GM23338 (cell line): ENCODE results near the gene SYNE3. TPM values are rescaled to one million over a fixed set of nuclear protein-coding genes. Genes with fewer than 3 reads are reported as not detected.

Experiments
- ATAC-seq: fragments of 200-7000 bp; cut with Tn5 transposase; 3 replicates; pipeline ENCODE4 v1.9.1; 2020
- DNase-seq: peaks from one replicate; pipeline ENCODE4 v3.0.0-alpha.2; 2015; ENCODE audit warnings: low spot score
- H2AFZ ChIP-seq: fragments of 200-600 bp; sonication (generic); 2 replicates; pipeline ENCODE4 v1.8.0; 2016; ENCODE audit warnings: antibody characterized with exemption, mild to moderate bottlenecking, moderate library complexity
- H3F3A ChIP-seq: fragments of 200-600 bp; sonication (generic); replicated peaks from 2 replicates; pipeline ENCODE4 v1.8.0; 2017; ENCODE audit warnings: antibody characterized with exemption, mixed run types, low read depth
- H3K27ac ChIP-seq: fragments of 200-600 bp; sonication (generic); 2 replicates; pipeline ENCODE4 v1.6.1; 2016; ENCODE audit warnings: low read depth
- H3K27me3 ChIP-seq: fragments of 200-600 bp; sonication (generic); 2 replicates; pipeline ENCODE4 v1.8.0; 2016; ENCODE audit warnings: mild to moderate bottlenecking, mixed run types, moderate library complexity; ENCODE audit not compliant: insufficient read depth
- H3K36me3 ChIP-seq: fragments of 200-600 bp; sonication (generic); 2 replicates; pipeline ENCODE4 v1.8.0; 2016; ENCODE audit warnings: mild to moderate bottlenecking; ENCODE audit not compliant: insufficient read depth
- H3K4me1 ChIP-seq: fragments of 200-600 bp; sonication (generic); 2 replicates; pipeline ENCODE4 v1.8.0; 2016; ENCODE audit warnings: mild to moderate bottlenecking, moderate library complexity; ENCODE audit not compliant: insufficient read depth
- H3K4me2 ChIP-seq: fragments of 200-600 bp; sonication (generic); 2 replicates; pipeline ENCODE4 v1.7.1; 2017; ENCODE audit warnings: mixed run types
- H3K4me3 ChIP-seq: fragments of 200-600 bp; sonication (generic); 2 replicates; pipeline ENCODE4 v1.6.1; 2016; ENCODE audit warnings: mixed run types
- H3K79me2 ChIP-seq: fragments of 200-600 bp; sonication (generic); replicated peaks from 2 replicates; pipeline ENCODE4 v1.8.0; 2017; ENCODE audit warnings: mild to moderate bottlenecking; ENCODE audit not compliant: insufficient read depth
- H3K9me2 ChIP-seq: fragments of 200-600 bp; sonication (generic); 2 replicates; pipeline ENCODE4 v1.8.0; 2017; ENCODE audit not compliant: insufficient read depth
- H4K20me1 ChIP-seq: fragments of 200-600 bp; sonication (generic); replicated peaks from 2 replicates; pipeline ENCODE4 v1.8.0; 2017; ENCODE audit warnings: mild to moderate bottlenecking; ENCODE audit not compliant: insufficient read depth
- H3K27ac Mint-ChIP-seq: 2 replicates; pipeline ENCODE4 v1.8.0; 2020; ENCODE audit warnings: inconsistent platforms, mild to moderate bottlenecking, moderate library complexity, mixed read lengths
- H3K27me3 Mint-ChIP-seq: 3 replicates; pipeline ENCODE4 v1.8.0; 2022; ENCODE audit warnings: low read depth, mild to moderate bottlenecking, moderate library complexity, mixed read lengths, inconsistent platforms; ENCODE audit not compliant: insufficient read depth, poor library complexity
- H3K36me3 Mint-ChIP-seq: 3 replicates; pipeline ENCODE4 v1.8.0; 2021; ENCODE audit warnings: low read depth, mild to moderate bottlenecking, inconsistent platforms, moderate library complexity, mixed read lengths
- H3K4me1 Mint-ChIP-seq: 3 replicates; pipeline ENCODE4 v1.8.0; 2020; ENCODE audit warnings: mild to moderate bottlenecking, inconsistent platforms, mixed read lengths
- H3K4me3 Mint-ChIP-seq: 3 replicates; pipeline ENCODE4 v1.8.0; 2021; ENCODE audit warnings: moderate library complexity, mild to moderate bottlenecking, inconsistent platforms, mixed read lengths
- H3K9me3 Mint-ChIP-seq: 3 replicates; pipeline ENCODE4 v1.8.0; 2020; ENCODE audit warnings: moderate library complexity, mild to moderate bottlenecking, inconsistent platforms, mixed read lengths
- CREB1 ChIP-seq: fragments of 250-450 bp; sonication (Bioruptor Pico); IDR thresholded peaks from 2 replicates; pipeline ENCODE4 v1.5.0; 2020; ENCODE audit warnings: low read depth, mild to moderate bottlenecking, moderate library complexity
- EZH2 ChIP-seq: fragments of 200-600 bp; sonication (generic); IDR thresholded peaks from one replicate; pipeline ENCODE4 v1.8.0; 2017; ENCODE audit warnings: antibody characterized with exemption, mild to moderate bottlenecking, low read depth; ENCODE audit not compliant: unreplicated experiment
- NANOG ChIP-seq: IDR thresholded peaks from 2 replicates; pipeline ENCODE4 v1.6.1; 2016; ENCODE audit warnings: antibody characterized with exemption, borderline replicate concordance
- ZNF114 ChIP-seq: fragments of 250-450 bp; sonication (Bioruptor Pico); IDR thresholded peaks from 2 replicates; pipeline ENCODE4 v1.5.0; 2020; ENCODE audit warnings: mild to moderate bottlenecking, moderate library complexity
- ZNF331 ChIP-seq: fragments of 250-450 bp; sonication (Bioruptor Pico); IDR thresholded peaks from 2 replicates; pipeline ENCODE4 v1.5.0; 2020; ENCODE audit warnings: low read depth, mild to moderate bottlenecking, moderate library complexity
- polyA plus RNA-seq: library from polyadenylated mRNA; unstranded; fragments of >200 nt; fragmentation: Nextera tagmentation; extraction: Ambion mirVana; gene quantifications from 2 replicates; pipeline ENCODE4 v1.2.1, GENCODE V29; 2016
- total RNA-seq: library from RNA; depleted of rRNA; stranded (reverse); fragments of >200 nt; shearing (Covaris generic); gene quantifications from 2 replicates; pipeline ENCODE4 v1.2.3, GENCODE V29; 2014
- TF ChIP-seq, protein P1 (sequence below): fragments of 250-450 bp; sonication (Bioruptor Pico); IDR thresholded peaks from 2 replicates; pipeline ENCODE4 v1.5.0; 2020; ENCODE audit warnings: mild to moderate bottlenecking, moderate library complexity
- TF ChIP-seq, protein P2 (sequence below): IDR thresholded peaks from one replicate; pipeline ENCODE4 v1.6.1; 2018; ENCODE audit warnings: antibody characterized with exemption; ENCODE audit not compliant: unreplicated experiment
- TF ChIP-seq, protein P3 (sequence below): IDR thresholded peaks from 2 replicates; pipeline ENCODE4 v1.6.1; 2016; ENCODE audit warnings: antibody characterized with exemption

SYNE3 gene
- total and polyA plus RNA-seq, 2 experiments from 2014 or later: 0.02 to 0.03 TPM

DNA sequence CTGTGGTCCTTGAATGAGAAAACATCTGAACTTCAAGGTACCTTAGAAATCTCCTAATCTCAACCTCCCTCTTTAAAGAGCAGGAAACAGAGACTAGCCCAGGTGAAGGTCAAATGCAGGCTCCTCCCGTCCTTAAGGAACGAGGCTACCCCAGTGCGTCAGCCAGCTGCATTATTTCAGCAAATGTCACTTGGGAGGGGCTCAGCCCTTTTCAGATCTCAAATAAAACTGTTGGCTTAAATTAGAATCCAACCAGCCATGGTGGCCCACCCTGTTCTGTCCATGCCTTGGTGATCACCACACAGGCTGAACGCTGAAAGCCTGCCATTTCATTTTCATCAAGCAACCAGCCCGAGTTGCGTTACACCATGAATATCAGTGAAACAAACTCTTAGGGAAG is 7.0 kb downstream of the SYNE3 start:
- no peaks in the 10 kb centered on the region for H3K9me2 ChIP-seq
- H2AFZ ChIP-seq: no peak overlapping the region
- no peak overlapping the region for H3K4me3 Mint-ChIP-seq
- ATAC-seq (no peak), DNase-seq (no peak)
- no peaks in the 10 kb centered on the region for H3F3A ChIP-seq
- no peak overlapping the region for H3K27ac Mint-ChIP-seq
- no peaks in the 10 kb centered on the region for H3K36me3 Mint-ChIP-seq
- no peak overlapping the region for H3K4me2 ChIP-seq
- H3K4me3 ChIP-seq: no peak overlapping the region
- no peaks in the 10 kb centered on the region for H3K27me3 ChIP-seq
- H3K36me3 ChIP-seq: no peaks in the 10 kb centered on the region
- H3K4me1 Mint-ChIP-seq: no peaks in the 10 kb centered on the region
- H3K79me2 ChIP-seq: no peaks in the 10 kb centered on the region
- no peak overlapping the region for H3K27ac ChIP-seq
- H4K20me1 ChIP-seq: no peaks in the 10 kb centered on the region
- H3K27me3 Mint-ChIP-seq: peaks cover 4% of the 10 kb centered on the region
- TF ChIP-seq NANOG (no peak), ZNF114 (CRISPR knock-in tag) (no peak), CREB1 (CRISPR knock-in tag) (no peak), ZNF331 (no peak), EZH2 (no peak)
- TF ChIP-seq, protein P1, sequence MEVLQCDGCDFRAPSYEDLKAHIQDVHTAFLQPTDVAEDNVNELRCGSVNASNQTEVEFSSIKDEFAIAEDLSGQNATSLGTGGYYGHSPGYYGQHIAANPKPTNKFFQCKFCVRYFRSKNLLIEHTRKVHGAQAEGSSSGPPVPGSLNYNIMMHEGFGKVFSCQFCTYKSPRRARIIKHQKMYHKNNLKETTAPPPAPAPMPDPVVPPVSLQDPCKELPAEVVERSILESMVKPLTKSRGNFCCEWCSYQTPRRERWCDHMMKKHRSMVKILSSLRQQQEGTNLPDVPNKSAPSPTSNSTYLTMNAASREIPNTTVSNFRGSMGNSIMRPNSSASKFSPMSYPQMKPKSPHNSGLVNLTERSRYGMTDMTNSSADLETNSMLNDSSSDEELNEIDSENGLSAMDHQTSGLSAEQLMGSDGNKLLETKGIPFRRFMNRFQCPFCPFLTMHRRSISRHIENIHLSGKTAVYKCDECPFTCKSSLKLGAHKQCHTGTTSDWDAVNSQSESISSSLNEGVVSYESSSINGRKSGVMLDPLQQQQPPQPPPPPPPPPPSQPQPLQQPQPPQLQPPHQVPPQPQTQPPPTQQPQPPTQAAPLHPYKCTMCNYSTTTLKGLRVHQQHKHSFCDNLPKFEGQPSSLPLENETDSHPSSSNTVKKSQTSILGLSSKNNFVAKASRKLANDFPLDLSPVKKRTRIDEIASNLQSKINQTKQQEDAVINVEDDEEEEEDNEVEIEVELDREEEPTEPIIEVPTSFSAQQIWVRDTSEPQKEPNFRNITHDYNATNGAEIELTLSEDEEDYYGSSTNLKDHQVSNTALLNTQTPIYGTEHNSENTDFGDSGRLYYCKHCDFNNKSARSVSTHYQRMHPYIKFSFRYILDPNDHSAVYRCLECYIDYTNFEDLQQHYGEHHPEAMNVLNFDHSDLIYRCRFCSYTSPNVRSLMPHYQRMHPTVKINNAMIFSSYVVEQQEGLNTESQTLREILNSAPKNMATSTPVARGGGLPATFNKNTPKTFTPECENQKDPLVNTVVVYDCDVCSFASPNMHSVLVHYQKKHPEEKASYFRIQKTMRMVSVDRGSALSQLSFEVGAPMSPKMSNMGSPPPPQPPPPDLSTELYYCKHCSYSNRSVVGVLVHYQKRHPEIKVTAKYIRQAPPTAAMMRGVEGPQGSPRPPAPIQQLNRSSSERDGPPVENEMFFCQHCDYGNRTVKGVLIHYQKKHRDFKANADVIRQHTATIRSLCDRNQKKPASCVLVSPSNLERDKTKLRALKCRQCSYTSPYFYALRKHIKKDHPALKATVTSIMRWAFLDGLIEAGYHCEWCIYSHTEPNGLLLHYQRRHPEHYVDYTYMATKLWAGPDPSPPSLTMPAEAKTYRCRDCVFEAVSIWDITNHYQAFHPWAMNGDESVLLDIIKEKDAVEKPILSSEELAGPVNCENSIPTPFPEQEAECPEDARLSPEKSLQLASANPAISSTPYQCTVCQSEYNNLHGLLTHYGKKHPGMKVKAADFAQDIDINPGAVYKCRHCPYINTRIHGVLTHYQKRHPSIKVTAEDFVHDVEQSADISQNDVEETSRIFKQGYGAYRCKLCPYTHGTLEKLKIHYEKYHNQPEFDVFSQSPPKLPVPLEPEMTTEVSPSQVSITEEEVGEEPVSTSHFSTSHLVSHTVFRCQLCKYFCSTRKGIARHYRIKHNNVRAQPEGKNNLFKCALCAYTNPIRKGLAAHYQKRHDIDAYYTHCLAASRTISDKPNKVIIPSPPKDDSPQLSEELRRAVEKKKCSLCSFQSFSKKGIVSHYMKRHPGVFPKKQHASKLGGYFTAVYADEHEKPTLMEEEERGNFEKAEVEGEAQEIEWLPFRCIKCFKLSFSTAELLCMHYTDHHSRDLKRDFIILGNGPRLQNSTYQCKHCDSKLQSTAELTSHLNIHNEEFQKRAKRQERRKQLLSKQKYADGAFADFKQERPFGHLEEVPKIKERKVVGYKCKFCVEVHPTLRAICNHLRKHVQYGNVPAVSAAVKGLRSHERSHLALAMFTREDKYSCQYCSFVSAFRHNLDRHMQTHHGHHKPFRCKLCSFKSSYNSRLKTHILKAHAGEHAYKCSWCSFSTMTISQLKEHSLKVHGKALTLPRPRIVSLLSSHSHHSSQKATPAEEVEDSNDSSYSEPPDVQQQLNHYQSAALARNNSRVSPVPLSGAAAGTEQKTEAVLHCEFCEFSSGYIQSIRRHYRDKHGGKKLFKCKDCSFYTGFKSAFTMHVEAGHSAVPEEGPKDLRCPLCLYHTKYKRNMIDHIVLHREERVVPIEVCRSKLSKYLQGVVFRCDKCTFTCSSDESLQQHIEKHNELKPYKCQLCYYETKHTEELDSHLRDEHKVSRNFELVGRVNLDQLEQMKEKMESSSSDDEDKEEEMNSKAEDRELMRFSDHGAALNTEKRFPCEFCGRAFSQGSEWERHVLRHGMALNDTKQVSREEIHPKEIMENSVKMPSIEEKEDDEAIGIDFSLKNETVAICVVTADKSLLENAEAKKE (CRISPR knock-in tag): no peak
- TF ChIP-seq, protein P2, sequence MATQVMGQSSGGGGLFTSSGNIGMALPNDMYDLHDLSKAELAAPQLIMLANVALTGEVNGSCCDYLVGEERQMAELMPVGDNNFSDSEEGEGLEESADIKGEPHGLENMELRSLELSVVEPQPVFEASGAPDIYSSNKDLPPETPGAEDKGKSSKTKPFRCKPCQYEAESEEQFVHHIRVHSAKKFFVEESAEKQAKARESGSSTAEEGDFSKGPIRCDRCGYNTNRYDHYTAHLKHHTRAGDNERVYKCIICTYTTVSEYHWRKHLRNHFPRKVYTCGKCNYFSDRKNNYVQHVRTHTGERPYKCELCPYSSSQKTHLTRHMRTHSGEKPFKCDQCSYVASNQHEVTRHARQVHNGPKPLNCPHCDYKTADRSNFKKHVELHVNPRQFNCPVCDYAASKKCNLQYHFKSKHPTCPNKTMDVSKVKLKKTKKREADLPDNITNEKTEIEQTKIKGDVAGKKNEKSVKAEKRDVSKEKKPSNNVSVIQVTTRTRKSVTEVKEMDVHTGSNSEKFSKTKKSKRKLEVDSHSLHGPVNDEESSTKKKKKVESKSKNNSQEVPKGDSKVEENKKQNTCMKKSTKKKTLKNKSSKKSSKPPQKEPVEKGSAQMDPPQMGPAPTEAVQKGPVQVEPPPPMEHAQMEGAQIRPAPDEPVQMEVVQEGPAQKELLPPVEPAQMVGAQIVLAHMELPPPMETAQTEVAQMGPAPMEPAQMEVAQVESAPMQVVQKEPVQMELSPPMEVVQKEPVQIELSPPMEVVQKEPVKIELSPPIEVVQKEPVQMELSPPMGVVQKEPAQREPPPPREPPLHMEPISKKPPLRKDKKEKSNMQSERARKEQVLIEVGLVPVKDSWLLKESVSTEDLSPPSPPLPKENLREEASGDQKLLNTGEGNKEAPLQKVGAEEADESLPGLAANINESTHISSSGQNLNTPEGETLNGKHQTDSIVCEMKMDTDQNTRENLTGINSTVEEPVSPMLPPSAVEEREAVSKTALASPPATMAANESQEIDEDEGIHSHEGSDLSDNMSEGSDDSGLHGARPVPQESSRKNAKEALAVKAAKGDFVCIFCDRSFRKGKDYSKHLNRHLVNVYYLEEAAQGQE: no peak
- TF ChIP-seq, protein P3, sequence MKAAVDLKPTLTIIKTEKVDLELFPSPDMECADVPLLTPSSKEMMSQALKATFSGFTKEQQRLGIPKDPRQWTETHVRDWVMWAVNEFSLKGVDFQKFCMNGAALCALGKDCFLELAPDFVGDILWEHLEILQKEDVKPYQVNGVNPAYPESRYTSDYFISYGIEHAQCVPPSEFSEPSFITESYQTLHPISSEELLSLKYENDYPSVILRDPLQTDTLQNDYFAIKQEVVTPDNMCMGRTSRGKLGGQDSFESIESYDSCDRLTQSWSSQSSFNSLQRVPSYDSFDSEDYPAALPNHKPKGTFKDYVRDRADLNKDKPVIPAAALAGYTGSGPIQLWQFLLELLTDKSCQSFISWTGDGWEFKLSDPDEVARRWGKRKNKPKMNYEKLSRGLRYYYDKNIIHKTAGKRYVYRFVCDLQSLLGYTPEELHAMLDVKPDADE: no peak
- no peaks in the 10 kb centered on the region for H3K4me1 ChIP-seq
- H3K9me3 Mint-ChIP-seq: no peaks in the 10 kb centered on the region
